ENCODE measurements around the gene ZFAND3. TPM values are rescaled to one million over a fixed set of nuclear protein-coding genes. Genes with fewer than 3 reads are reported as not detected.

Gene ZFAND3
- total RNA-seq, 1 experiment from 2014 or later = 47.2 TPM

DNA sequence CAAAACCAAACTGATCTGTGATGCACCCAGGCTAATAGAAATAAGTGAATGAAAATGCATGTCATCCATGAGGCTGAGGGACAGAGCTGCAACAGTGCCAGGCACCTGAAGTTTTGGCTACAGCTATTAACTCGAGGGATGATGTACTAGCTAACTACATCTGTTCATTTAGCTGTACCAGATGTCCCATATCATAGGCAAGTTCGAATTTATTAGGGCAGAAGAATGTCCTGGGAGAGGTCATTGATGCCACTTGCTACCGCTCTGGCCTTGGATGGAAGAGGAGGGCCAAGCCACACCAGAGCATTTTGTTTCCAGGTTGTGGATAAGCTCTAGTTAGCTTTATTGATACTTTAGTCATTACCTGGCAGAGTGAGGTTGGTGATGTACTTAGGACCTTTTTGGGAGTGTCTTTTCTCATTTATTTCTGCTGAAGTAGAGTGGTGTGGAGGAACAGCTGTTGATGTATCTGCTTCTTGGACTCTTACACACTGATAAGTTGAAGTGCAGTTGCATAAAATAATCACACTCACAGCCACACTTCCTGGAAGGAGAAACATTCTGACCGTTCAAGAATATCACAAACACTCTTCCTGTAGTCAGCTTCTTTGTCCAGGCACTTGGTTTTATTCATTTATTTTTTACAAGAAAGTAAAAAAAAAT is 8.2 kb downstream of the ZFAND3 start:
- Histone ChIP-seq H3K9me2 (ENCODE audit: insufficient read depth) (no peaks in the 10 kb centered on the region), H2AFZ (ENCODE audit: low read depth, low read length, poor library complexity, severe bottlenecking) (no peak overlapping the region), H3K27me3 (ENCODE audit: insufficient read depth, low read length) (no peaks in the 10 kb centered on the region), H3K36me3 (ENCODE audit: control insufficient read depth in 1 of 2, insufficient read depth in 2 of 2, low read length in 2 of 2) (no peaks in the 10 kb centered on the region), H3K4me2 (ENCODE audit: low read length) (no peak overlapping the region), H3K9ac (ENCODE audit: low read length) (no peak overlapping the region), H3K79me2 (ENCODE audit: insufficient read depth, low read length) (peaks cover 96% of the 10 kb centered on the region), H3K9me3 (ENCODE audit: control insufficient read depth in 1 of 2, insufficient read depth in 1 of 2, low read depth in 1 of 2, low read length in 2 of 2) (no peaks in the 10 kb centered on the region), H3K4me3 (replicated peaks in 1 of 2; ENCODE audit: low read depth in 1 of 2, low read length in 2 of 2) (no peak overlapping the region), H3K4me1 (ENCODE audit: control insufficient read depth in 1 of 2, insufficient read depth in 2 of 2, low read length in 2 of 2) (no peaks in the 10 kb centered on the region), H4K20me1 (ENCODE audit: insufficient read depth) (no peaks in the 10 kb centered on the region; the same call in 1 of the 2 replicates), H3K27ac (ENCODE audit: low read depth, low read length) (no peak overlapping the region)
- DNase-seq (ENCODE audit: low read depth, low spot score) (no peak), ATAC-seq (no peak)
- ChIA-PET RAD21 (ENCODE audit: low non-redundant PET in 1 of 2, low total read pairs in 2 of 2, uncharacterized antibody in 2 of 2, unreplicated experiment in 2 of 2) (no interaction called here), POLR2A (interaction anchor here (0.7 to 1.8 kb wide), 2 partner anchors 8 to 10 kb away, joined by 3 to 6 read pairs; no protein-coding TSS in a partner anchor), CTCF (no interaction called here)
- intact Hi-C loops (cut with micrococcal nuclease) = no loop called here
- no peak for TF ChIP-seq CEBPB (IDR thresholded peaks at IDR 0.05; ENCODE audit: low read depth)
- no peak for TF ChIP-seq SP1 (IDR thresholded peaks at IDR 0.05; ENCODE audit: low read depth)
- no peak for TF ChIP-seq ELF1 (IDR thresholded peaks at IDR 0.05; ENCODE audit: borderline replicate concordance, low read depth)
- no peak for TF ChIP-seq SIN3A (IDR thresholded peaks at IDR 0.05; ENCODE audit: low read depth)
- no peak for TF ChIP-seq POLR2A (IDR thresholded peaks at IDR 0.05; ENCODE audit: borderline replicate concordance, extremely low read depth, insufficient read depth, insufficient read length)
- no peak for TF ChIP-seq TCF7L2 (IDR thresholded peaks at IDR 0.05; ENCODE audit: borderline replicate concordance, extremely low read depth, insufficient read depth, insufficient read length)
- no peak for TF ChIP-seq EZH2 (IDR thresholded peaks at IDR 0.05)
- no peak for TF ChIP-seq FOSL1 (IDR thresholded peaks at IDR 0.05; ENCODE audit: low read depth)
- TF ChIP-seq EZH2phosphoT487 (IDR thresholded peaks at IDR 0.05; ENCODE audit: borderline replicate concordance) = no peak
- no peak for TF ChIP-seq YY1 (IDR thresholded peaks at IDR 0.05; ENCODE audit: extremely low read depth, insufficient replicate concordance, low read depth, low read length)
- TF ChIP-seq CBX3 (IDR thresholded peaks at IDR 0.05; ENCODE audit: low read depth) = no peak
- BruUV-seq (replicated peaks) = no TSS peak

- peaks cover 0 to 4% of the 10 kb centered on the region in 2 experiments; a peak in 1 of 4 replicates for H3K9me3 ChIP-seq (ENCODE audit: control insufficient read depth in 1 of 2, insufficient read depth in 1 of 2, low read depth in 1 of 2, low read length in 2 of 2)
- H2AFZ ChIP-seq (ENCODE audit: low read depth, low read length, poor library complexity, severe bottlenecking) = no peak overlapping the region
- ATAC-seq (no peak), DNase-seq (ENCODE audit: low read depth, low spot score) (no peak)
- peaks cover 96% of the 10 kb centered on the region for H3K79me2 ChIP-seq (ENCODE audit: insufficient read depth, low read length)
- no peak overlapping the region for H3K9ac ChIP-seq (ENCODE audit: low read length)
- no peaks in the 10 kb centered on the region for H3K4me1 ChIP-seq (ENCODE audit: control insufficient read depth in 1 of 2, insufficient read depth in 2 of 2, low read length in 2 of 2)
- RAD21 ChIA-PET (ENCODE audit: low non-redundant PET in 1 of 2, low total read pairs in 2 of 2, uncharacterized antibody in 2 of 2, unreplicated experiment in 2 of 2) = no interaction called here
- H3K9me2 ChIP-seq (ENCODE audit: insufficient read depth) = no peaks in the 10 kb centered on the region
- H3K4me2 ChIP-seq (ENCODE audit: low read length) = no peak overlapping the region
- no TSS peak for BruUV-seq (replicated peaks)
- H3K36me3 ChIP-seq (ENCODE audit: control insufficient read depth in 1 of 2, insufficient read depth in 2 of 2, low read length in 2 of 2) = 0 out of 4 replicates have a peak, but pooled peaks cover 0 to 6% of the 10 kb centered on the region in 2 experiments
- intact Hi-C loops (cut with micrococcal nuclease) = no loop called here
- H3K27me3 ChIP-seq (ENCODE audit: insufficient read depth, low read length) = no peaks in the 10 kb centered on the region
- TF ChIP-seq TCF7L2 (IDR thresholded peaks at IDR 0.05; ENCODE audit: borderline replicate concordance, extremely low read depth, insufficient read depth, insufficient read length) (no peak), REST (IDR thresholded peaks at IDR 0.05; ENCODE audit: low read depth) (no peak), ELF1 (IDR thresholded peaks at IDR 0.05; ENCODE audit: borderline replicate concordance, low read depth) (no peak), POLR2AphosphoS5 (IDR thresholded peaks at IDR 0.05; ENCODE audit: low read depth, low read length) (no peak), SRF (IDR thresholded peaks at IDR 0.05; ENCODE audit: low read depth) (no peak), EZH2phosphoT487 (IDR thresholded peaks at IDR 0.05; ENCODE audit: borderline replicate concordance) (no peak), CEBPB (IDR thresholded peaks at IDR 0.05; ENCODE audit: low read depth) (no peak), EZH2 (IDR thresholded peaks at IDR 0.05) (no peak)
- CTCF ChIA-PET = no interaction called here
- H3K27ac ChIP-seq (ENCODE audit: low read depth, low read length) = no peak overlapping the region
- H3K4me3 ChIP-seq (replicated peaks in 1 of 2; ENCODE audit: low read depth in 1 of 2, low read length in 2 of 2) = no peak overlapping the region
- H4K20me1 ChIP-seq (ENCODE audit: insufficient read depth) = no peaks in the 10 kb centered on the region
- POLR2A ChIA-PET = interaction anchor here (1.6 kb wide), 1 partner anchor 10 kb away, joined by 8 read pairs; the partner anchor contains the start of gene ZFAND3
Observed at GRCh38 chr6:37830225-37830624, 10.7 kb downstream of the ZFAND3 start.
